ENCODE data around the gene CDC6.

CDC6 gene

DNA sequence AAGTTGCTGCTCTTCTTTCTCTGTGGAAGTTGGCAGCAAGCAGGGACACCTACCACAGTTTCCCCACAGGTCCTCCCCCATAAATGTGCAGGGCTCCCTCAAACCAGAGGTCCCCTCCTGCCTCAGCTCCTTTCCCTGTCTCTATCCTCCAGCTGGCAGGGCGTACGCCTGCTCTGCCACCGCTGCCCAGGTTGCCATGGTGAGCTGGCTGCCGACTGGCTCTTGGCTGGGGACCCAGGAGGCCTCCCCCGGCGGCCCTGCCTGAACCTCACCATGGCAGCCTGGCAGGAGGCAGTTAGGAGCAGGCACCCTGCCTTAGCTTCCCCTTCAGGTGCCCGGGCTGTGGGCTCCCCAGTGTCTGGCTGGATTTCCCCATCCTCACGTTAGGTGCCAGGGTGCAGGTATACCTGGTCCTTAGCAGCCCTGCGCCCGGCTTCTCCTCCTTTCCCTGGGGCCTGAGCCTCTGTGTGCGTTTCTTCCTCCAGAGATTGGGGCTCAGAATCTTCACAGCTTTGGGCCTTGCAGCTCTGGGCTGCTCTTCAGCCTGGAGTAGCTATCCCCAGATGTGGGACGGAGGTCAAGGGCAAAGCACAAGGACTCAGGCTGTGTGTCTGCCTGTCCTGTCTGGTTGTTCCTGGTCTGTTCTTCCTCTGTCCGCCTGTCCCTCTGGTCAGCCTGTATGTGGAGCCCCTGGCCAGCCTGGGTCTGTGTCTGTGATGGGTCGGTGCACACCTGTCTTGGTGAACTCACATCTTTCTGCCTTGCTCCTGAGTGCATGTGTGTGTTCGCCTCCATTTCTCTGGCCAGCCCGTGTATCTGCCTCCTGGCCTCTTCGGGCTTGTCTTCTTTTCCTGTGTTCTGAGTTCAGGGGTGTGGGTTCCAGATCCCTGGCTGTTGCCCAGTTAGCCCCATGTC, 61.1 kb downstream of the CDC6 start:
- no peak for DNase-seq
- TF ChIP-seq CTCF (IDR thresholded peaks at IDR 0.05; ENCODE audit: low read depth, low read length, missing control alignments), result no peak
- Histone ChIP-seq H3K27me3 (replicated peaks) (no peaks in the 10 kb centered on the region), H3K4me3 (ENCODE audit: low read depth, low read length) (no peak overlapping the region), H3K27ac (no peak overlapping the region), H3K36me3 (replicated peaks) (peaks cover 47% of the 10 kb centered on the region)
- in situ Hi-C loops (cut with HindIII; ENCODE audit: low pct_ligation_motif_present, low sequenced_read_pairs), result no loop called here

DNA sequence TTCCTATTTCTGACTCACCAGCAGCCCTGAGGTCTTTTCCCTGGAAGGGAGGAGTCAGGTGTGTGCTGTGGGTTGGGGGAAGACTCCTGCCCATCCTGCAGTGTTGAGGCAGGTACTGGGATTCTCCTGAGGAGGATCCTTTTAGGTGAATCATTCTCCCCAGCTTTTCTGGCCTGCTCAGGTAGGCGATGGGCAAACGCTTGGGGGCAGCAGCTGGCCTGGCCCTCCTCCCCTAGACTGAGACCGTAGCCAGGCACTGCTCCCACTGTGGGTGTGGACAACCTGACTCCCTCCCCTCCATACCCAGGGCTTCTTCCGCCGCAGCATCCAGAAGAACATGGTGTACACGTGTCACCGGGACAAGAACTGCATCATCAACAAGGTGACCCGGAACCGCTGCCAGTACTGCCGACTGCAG, 61.8 kb downstream of the CDC6 start:
- no peak overlapping the region for H3K4me3 ChIP-seq (ENCODE audit: low read depth, low read length)
- H3K27me3 ChIP-seq (replicated peaks), result no peaks in the 10 kb centered on the region
- DNase-seq, result no peak
- TF ChIP-seq CTCF (IDR thresholded peaks at IDR 0.05; ENCODE audit: low read depth, low read length, missing control alignments), result no peak
- H3K36me3 ChIP-seq (replicated peaks), result peaks cover 52% of the 10 kb centered on the region
- no peak overlapping the region for H3K27ac ChIP-seq
- in situ Hi-C loops (cut with HindIII; ENCODE audit: low pct_ligation_motif_present, low sequenced_read_pairs), result no loop called here

DNA sequence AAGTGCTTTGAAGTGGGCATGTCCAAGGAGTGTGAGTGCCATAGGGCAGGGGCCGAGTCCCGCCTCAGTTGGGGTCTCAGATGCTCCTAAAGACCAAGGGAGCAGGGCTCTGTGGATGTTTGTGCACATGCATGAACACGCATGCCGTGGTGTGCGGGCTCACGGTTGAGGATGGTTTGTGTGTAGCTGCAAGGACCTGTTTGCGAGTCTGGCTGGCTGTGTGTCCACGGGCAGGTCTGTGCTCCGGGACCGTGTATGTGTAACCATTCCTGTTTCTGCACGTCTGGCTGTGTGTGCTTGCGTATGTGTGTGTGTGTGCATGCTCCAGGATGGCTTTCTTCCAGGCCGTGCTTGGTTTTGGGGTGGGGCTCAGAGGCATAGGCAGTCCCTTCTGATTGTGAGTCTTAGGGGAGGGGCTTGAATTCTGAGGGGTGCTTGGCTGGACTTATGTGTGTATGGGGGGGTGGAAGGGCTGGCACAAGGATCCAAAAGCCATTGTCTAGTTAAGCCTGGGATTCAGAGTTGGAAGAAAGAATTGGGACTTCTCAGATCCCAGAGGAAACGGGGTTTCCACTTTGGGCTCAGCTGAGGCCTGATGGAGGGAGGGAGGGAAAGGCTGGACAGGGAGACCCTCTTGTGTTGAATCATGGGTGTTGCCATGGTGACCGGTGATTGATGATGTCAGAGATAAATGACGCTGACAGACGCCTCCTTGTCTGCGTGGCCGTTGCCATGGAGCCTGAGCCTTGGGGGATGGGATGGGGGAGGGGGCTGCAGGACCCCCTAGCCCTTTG, 62.4 kb downstream of the CDC6 start:
- peak; percentile 66 for DNase-seq
- Histone ChIP-seq H3K27ac (peak overlapping the region; percentile 7), H3K36me3 (replicated peaks) (peaks cover 54% of the 10 kb centered on the region), H3K27me3 (replicated peaks) (no peaks in the 10 kb centered on the region), H3K4me3 (ENCODE audit: low read depth, low read length) (no peak overlapping the region)
- in situ Hi-C loops (cut with HindIII; ENCODE audit: low pct_ligation_motif_present, low sequenced_read_pairs), result loop anchor here (5.0 kb wide), 1 partner anchor 48 kb away; no protein-coding TSS in a partner anchor
- no peak for TF ChIP-seq CTCF (IDR thresholded peaks at IDR 0.05; ENCODE audit: low read depth, low read length, missing control alignments)

- TF ChIP-seq CTCF (IDR thresholded peaks at IDR 0.05; ENCODE audit: low read depth, low read length, missing control alignments), result no peak
- Histone ChIP-seq H3K4me3 (ENCODE audit: low read depth, low read length) (no peak overlapping the region), H3K27me3 (replicated peaks) (no peaks in the 10 kb centered on the region), H3K36me3 (replicated peaks) (peaks cover 61% of the 10 kb centered on the region), H3K27ac (peak overlapping the region; percentile 7)
- in situ Hi-C loops (cut with HindIII; ENCODE audit: low pct_ligation_motif_present, low sequenced_read_pairs), result loop anchor here (5.0 kb wide), 1 partner anchor 49 kb away; no protein-coding TSS in a partner anchor
- no peak for DNase-seq
Measured at GRCh38 chr17:40350689-40351358, 63.1 kb downstream of the CDC6 start.

DNA sequence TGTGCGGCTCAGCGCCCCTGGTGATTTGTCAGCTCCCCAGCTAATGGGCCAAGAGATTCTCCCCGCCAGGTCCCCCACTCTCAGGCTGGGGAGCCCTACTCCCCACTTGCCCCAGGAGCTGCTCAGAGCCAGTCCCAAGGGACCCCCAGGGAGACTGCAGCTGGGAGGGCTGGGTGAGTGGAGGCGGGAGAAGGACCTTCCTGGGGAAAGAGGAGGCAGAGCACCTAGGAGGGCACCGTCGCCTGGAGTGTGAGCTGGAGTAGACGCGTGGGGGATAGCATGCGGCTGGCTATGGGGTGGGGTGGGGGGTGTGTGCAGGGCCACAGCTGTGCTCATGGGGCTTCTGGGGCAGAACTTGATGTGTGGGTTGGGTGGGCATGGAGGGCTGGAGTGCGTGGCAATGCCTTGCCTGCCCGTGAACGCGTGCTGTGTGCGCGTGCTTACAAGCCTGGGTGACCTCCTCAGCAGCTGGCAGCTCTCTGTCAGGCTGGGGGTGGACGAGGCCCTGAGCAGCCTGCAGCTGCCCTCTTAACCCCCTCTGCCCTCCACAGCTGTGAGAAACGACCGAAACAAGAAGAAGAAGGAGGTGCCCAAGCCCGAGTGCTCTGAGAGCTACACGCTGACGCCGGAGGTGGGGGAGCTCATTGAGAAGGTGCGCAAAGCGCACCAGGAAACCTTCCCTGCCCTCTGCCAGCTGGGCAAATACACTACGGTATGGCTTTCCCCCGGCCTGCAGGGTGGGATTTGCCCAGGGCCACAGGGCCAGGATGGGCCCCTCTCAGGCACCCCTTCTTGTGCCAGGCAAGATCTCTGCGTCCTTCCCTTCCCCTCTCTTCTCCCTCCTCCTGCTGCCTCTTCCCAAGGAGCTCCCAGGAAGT, 63.9 kb downstream of the CDC6 start:
- Histone ChIP-seq H3K27ac (no peak overlapping the region), H3K4me3 (ENCODE audit: low read depth, low read length) (no peak overlapping the region), H3K27me3 (replicated peaks) (no peaks in the 10 kb centered on the region), H3K36me3 (replicated peaks) (peaks cover 66% of the 10 kb centered on the region)
- no peak for DNase-seq
- TF ChIP-seq CTCF (IDR thresholded peaks at IDR 0.05; ENCODE audit: low read depth, low read length, missing control alignments), result no peak
- in situ Hi-C loops (cut with HindIII; ENCODE audit: low pct_ligation_motif_present, low sequenced_read_pairs), result loop anchor here (5.0 kb wide), 1 partner anchor 49 kb away; no protein-coding TSS in a partner anchor
